ENCODE data around the gene TIMM50.

TIMM50 gene

GRCh38 chr19:39539165-39539517 lies 58.5 kb downstream of the TIMM50 start:
- no peak for DNase-seq

- DNase-seq, result peak; percentile 97
These were observed 59.1 kb downstream of the TIMM50 start, which contains the start of gene EID2 for GRCh38 chr19:39539518-39540332. Gene EID2 (minus strand): TSS chr19:39540161. CDS start chr19:39540079, 82 bp downstream.

GRCh38 chr19:39540333-39540673 lies 59.7 kb downstream of the TIMM50 start:
- no peak for DNase-seq
